GM23248 (cell line): ENCODE data around the gene CHORDC1.

Experiments
- EZH2 ChIP-seq: fragments of 200-600 bp; sonication (generic); IDR thresholded peaks from 2 replicates; pipeline ENCODE4 v1.6.1; 2018; ENCODE audit warnings: antibody characterized with exemption, mild to moderate bottlenecking; ENCODE audit not compliant: insufficient read depth, poor library complexity, severe bottlenecking
- EZH2phosphoT487 ChIP-seq: fragments of 200-600 bp; sonication (generic); IDR thresholded peaks from 2 replicates; pipeline ENCODE4 v1.6.1; 2018; ENCODE audit warnings: antibody characterized with exemption, moderate library complexity, mild to moderate bottlenecking, low read depth; ENCODE audit not compliant: insufficient read depth

- TF ChIP-seq EZH2phosphoT487 (no peak), EZH2 (no peak)
Observed at GRCh38 chr11:90216611-90217010, 6.2 kb downstream of the CHORDC1 start.
